Adrenal gland (tissue), 12 donors: Measurements from ENCODE around the gene GCAT. TPM values are rescaled to one million over a fixed set of nuclear protein-coding genes. Genes with fewer than 3 reads are reported as not detected.

Experiments
- DNase-seq, 7 donors: peaks; one replicate each; pipeline ENCODE4 v3.0.0-alpha.2; 2019 to 2020
- H3K27ac ChIP-seq, 5 donors: fragments of 200-600 bp; sonication (generic) in 4 of 5; 1 replicate in 3 of 5; 2 replicates in 2 of 5; pipeline versions ENCODE4 v1.5.1 to v1.8.0; 2016 to 2020; ENCODE audit warnings: mild to moderate bottlenecking in 1 of 5
- H3K27me3 ChIP-seq: fragments of 200-600 bp; 2 replicates; pipeline ENCODE4 v1.8.0; 2021
- H3K36me3 ChIP-seq, 2 donors: fragments of 200-600 bp; replicated peaks in 1 of 2; 1 replicate in 1 of 2; 2 replicates in 1 of 2; pipeline versions ENCODE4 v1.5.1 to v1.8.0; 2018 to 2022
- H3K4me1 ChIP-seq, 2 donors: fragments of 200-600 bp; replicated peaks in 1 of 2; 1 replicate in 1 of 2; 2 replicates in 1 of 2; pipeline versions ENCODE4 v1.5.1 to v1.8.0; 2018 to 2021
- H3K4me3 ChIP-seq, 4 donors: fragments of 200-600 bp; sonication (generic) in 3 of 4; one replicate each; pipeline ENCODE4 v1.5.1; 2016 to 2018
- H3K9me3 ChIP-seq, 3 donors: fragments of 200-600 bp; sonication (generic) in 1 of 3; replicated peaks in 1 of 3; 1 replicate in 2 of 3; 2 replicates in 1 of 3; pipeline versions ENCODE4 v1.5.1 to v1.8.0; 2016 to 2021
- CTCF ChIP-seq, 6 experiments: fragments of 450-650 bp in 4 of 6; fragments of 200-600 bp in 2 of 6; sonication (generic) in 1 of 6; IDR thresholded peaks; 1 replicate in 5 of 6; 2 replicates in 1 of 6; pipeline versions ENCODE4 v1.5.1 to v1.8.0; 2016 to 2021; ENCODE audit warnings: antibody characterized with exemption in 6 of 6, mild to moderate bottlenecking in 2 of 6, moderate library complexity in 1 of 6
- POLR2A ChIP-seq, 2 donors: fragments of 450-650 bp; IDR thresholded peaks; one replicate each; pipeline ENCODE4 v1.6.1; 2017; ENCODE audit warnings: antibody characterized with exemption in 2 of 2, mild to moderate bottlenecking in 2 of 2, moderate library complexity in 1 of 2
- WGBS, 4 donors: extraction: QIAGEN DNeasy Blood & Tissue Kit in 2 of 4; methylation state at CpG; one replicate each; pipeline versions ENCODE4 v1.1.5 to v1.1.7; 2013 to 2017; 5-methylcytosine and 5-hydroxymethylcytosine counted together
- intact Hi-C, 2 donors: fragments of 100-400 bp; cut with DNase I; formaldehyde crosslinking; loops; one replicate each; pipeline versions ENCODE4 v1.14.1 to v1.15.0; 2022 to 2023
- polyA plus RNA-seq, 3 donors: library from polyadenylated mRNA; stranded (reverse); fragments of 200-250 nt in 2 of 3; fragments of 350-450 nt in 1 of 3; fragmentation: Illumina TruSeq in 1 of 3; extraction: RNeasy Lipid Tissue Mini Kit (QIAGEN cat#74804) in 1 of 3; gene quantifications; one replicate each; pipeline ENCODE4 v1.2.3, GENCODE V29; 2013 to 2014
- total RNA-seq, 9 donors: library from RNA; depleted of rRNA in 4 of 9; stranded (reverse); fragments of >200 nt in 4 of 9; fragments of 120-200 nt in 1 of 9; fragmentation: NEBNext Ultra II Directional in 1 of 9; extraction: Animal tissue kit (Norgen Biotek cat#: 25700) in 1 of 9; gene quantifications; one replicate each; pipeline versions ENCODE4 v1.1.0 to v1.2.4, GENCODE V29; 2013 to 2023
- donor health status: healthy with polysubstance abuse.
- donor health status: Bipolar disorder and iron deficiency.
- donor health status: DM: yes; HTN: yes; CAD: no.
- donor health status: DM: no; HTN: no; CAD: no.
- donor health status: DM: no; HTN: no; CAD: no.
- donor health status: DM: yes; HTN: yes; CAD: no.

GCAT gene
- total and polyA plus RNA-seq, 12 donors, result 18.2 to 87.9 (median 33.3) TPM

GRCh38 chr22:37848587-37849088 lies 40.9 kb downstream of the GCAT start:
- no peaks in the 10 kb centered on the region for H3K9me3 ChIP-seq

GRCh38 chr22:37849089-37849751 lies 41.5 kb downstream of the GCAT start, which contains the start of gene EIF3L:
TSS of gene EIF3L (plus strand) at chr22:37849419. CDS start at chr22:37849450, 31 bp downstream.
- no peaks in the 10 kb centered on the region for H3K27me3 ChIP-seq
- WGBS, 4 donors, result 1% methylated on average over 15 to 49 of the region's 49 CpGs
- TF ChIP-seq CTCF (IDR thresholded peaks at IDR 0.05), result no peak
- TF ChIP-seq POLR2A (IDR thresholded peaks at IDR 0.05), result peak; percentile 73 to 84
- peaks cover 0 to 26% of the 10 kb centered on the region in 2 donors for H3K36me3 ChIP-seq
- intact Hi-C loops, result no loop called here
- DNase-seq, result peak; percentile 87 to 93 (median 91)
- H3K4me3 ChIP-seq, result peak within 1 kb of the TSS; percentile 0 to 85 (median 74)
- H3K9me3 ChIP-seq, result no peaks in the 10 kb centered on the region
- H3K4me1 ChIP-seq, result peaks cover 17 to 22% of the 10 kb centered on the region in 2 donors
- H3K27ac ChIP-seq, result peak within 1 kb of the TSS; percentile 64 to 96 (median 78)

More at GRCh38 chr22:37848587-37849088, 40.9 kb downstream of the GCAT start:
- H3K27me3 ChIP-seq, result no peaks in the 10 kb centered on the region
- intact Hi-C loops, result no loop called here
- no peak for DNase-seq
- 34 to 42% (median 36%) methylated on average over 27 of the region's 27 CpGs for WGBS, 4 donors
- H3K36me3 ChIP-seq, result peaks cover 0 to 21% of the 10 kb centered on the region in 2 donors
- H3K27ac ChIP-seq, result peak overlapping the region; percentile 64 to 96 (median 78)
- H3K4me3 ChIP-seq, result peak overlapping the region; percentile 0 to 85 (median 74)
- peaks cover 17 to 22% of the 10 kb centered on the region in 2 donors for H3K4me1 ChIP-seq
- TF ChIP-seq POLR2A (IDR thresholded peaks at IDR 0.05) (no peak), CTCF (IDR thresholded peaks at IDR 0.05) (no peak)

GRCh38 chr22:37850801-37851200 lies 43.1 kb downstream of the GCAT start:
- Histone ChIP-seq H3K36me3 (peaks cover 0 to 42% of the 10 kb centered on the region in 2 donors), H3K4me1 (peaks cover 21 to 30% of the 10 kb centered on the region in 2 donors), H3K27ac (no peak overlapping the region), H3K9me3 (no peaks in the 10 kb centered on the region), H3K27me3 (no peaks in the 10 kb centered on the region), H3K4me3 (no peak overlapping the region)
- no peak for DNase-seq
- TF ChIP-seq POLR2A (IDR thresholded peaks at IDR 0.05) (no peak), CTCF (IDR thresholded peaks at IDR 0.05) (no peak)
- WGBS, 4 donors, result 78 to 84% (median 83%) methylated on average over 4 of the region's 4 CpGs
- intact Hi-C loops, result no loop called here

- Histone ChIP-seq H3K4me3 (no peak overlapping the region), H3K9me3 (no peaks in the 10 kb centered on the region), H3K27ac (no peak overlapping the region), H3K27me3 (no peaks in the 10 kb centered on the region), H3K4me1 (peaks cover 21 to 30% of the 10 kb centered on the region in 2 donors), H3K36me3 (peaks cover 0 to 58% of the 10 kb centered on the region in 2 donors)
- intact Hi-C loops, result no loop called here
- TF ChIP-seq CTCF (IDR thresholded peaks at IDR 0.05) (no peak), POLR2A (IDR thresholded peaks at IDR 0.05) (no peak)
- WGBS, 4 donors, result 75 to 80% (median 78%) methylated on average over 5 of the region's 5 CpGs
- DNase-seq, result no peak
Measured at GRCh38 chr22:37852418-37852817, 44.7 kb downstream of the GCAT start.
